ENCODE data around the gene IRF2BP2.

IRF2BP2 gene

DNA sequence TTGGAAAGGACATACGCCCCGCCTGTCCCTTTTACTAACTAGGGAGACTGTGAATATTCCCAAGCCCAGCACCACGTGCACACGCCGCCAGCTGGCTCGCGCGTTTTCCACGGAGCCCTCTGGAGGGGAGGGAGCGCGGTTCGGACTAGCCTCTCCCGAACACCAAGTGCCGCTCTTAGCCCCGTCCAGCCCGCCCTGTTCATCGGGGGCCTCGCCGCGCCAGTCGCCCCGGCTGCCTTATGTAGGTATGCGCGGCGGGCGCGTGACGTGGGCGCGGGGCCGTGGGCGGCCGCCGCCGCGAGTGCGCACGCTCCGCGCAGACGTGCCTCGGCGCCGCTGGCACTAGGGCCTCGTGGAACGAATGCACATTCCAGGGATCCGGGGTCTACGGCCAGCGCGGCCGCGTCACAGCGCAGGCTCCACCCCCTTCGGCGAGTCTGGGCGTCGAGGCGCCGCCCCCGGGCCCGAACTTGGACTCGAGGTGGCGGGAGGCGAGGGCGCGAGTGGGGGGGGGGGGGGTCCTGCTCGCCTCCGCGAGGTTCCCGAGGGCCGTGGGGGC, 767 bp upstream of the IRF2BP2 start:
- H4K8ac ChIP-seq (ENCODE audit: low read depth, low read length): no peak overlapping the region
- peaks cover 5% of the 10 kb centered on the region for H3K79me1 ChIP-seq (ENCODE audit: low read length)
- no CpG with 5 or more reads among the region's 71 CpGs for WGBS (ENCODE audit: extremely low coverage, insufficient coverage, low lambda C conversion rate)
- peaks cover 6% of the 10 kb centered on the region for H3K4me1 ChIP-seq (ENCODE audit: control insufficient read depth, low read depth, low read length)
- peaks cover 4% of the 10 kb centered on the region for H3K36me3 ChIP-seq (ENCODE audit: control insufficient read depth, insufficient read depth, low read length)
- no peaks in the 10 kb centered on the region for H3K27me3 ChIP-seq (ENCODE audit: insufficient read depth, low read length, poor library complexity)
- peak overlapping the region; percentile 29 for H3K4me3 ChIP-seq (ENCODE audit: low read length)
- peak; percentile 92 for DNase-seq
- peak overlapping the region; percentile 93 for H3K4me2 ChIP-seq (ENCODE audit: low read length)
- no peak overlapping the region for H2BK15ac ChIP-seq (replicated peaks; ENCODE audit: low read depth)
- peak overlapping the region; percentile 94 for H3K27ac ChIP-seq (ENCODE audit: low read depth, low read length)
- peak overlapping the region; percentile 85 for H3K56ac ChIP-seq (ENCODE audit: low read length)
- peak overlapping the region; percentile 11 for H3K23ac ChIP-seq (ENCODE audit: low read length)
- peaks cover 34% of the 10 kb centered on the region for H3K79me2 ChIP-seq (ENCODE audit: control insufficient read depth, insufficient read depth, low read length)
- H3K18ac ChIP-seq (ENCODE audit: low read length): peak overlapping the region; percentile 97
- H2BK5ac ChIP-seq (ENCODE audit: low read length): peak overlapping the region; percentile 69
- H2BK120ac ChIP-seq (ENCODE audit: low read depth, low read length): no peak overlapping the region
- H2AK5ac ChIP-seq (ENCODE audit: low read length): no peak overlapping the region
- H3K9ac ChIP-seq (ENCODE audit: low read length): peak overlapping the region; percentile 81
- H3K4ac ChIP-seq (ENCODE audit: low read depth, low read length): peak overlapping the region; percentile 38
- H4K5ac ChIP-seq (ENCODE audit: low read length): no peak overlapping the region

DNA sequence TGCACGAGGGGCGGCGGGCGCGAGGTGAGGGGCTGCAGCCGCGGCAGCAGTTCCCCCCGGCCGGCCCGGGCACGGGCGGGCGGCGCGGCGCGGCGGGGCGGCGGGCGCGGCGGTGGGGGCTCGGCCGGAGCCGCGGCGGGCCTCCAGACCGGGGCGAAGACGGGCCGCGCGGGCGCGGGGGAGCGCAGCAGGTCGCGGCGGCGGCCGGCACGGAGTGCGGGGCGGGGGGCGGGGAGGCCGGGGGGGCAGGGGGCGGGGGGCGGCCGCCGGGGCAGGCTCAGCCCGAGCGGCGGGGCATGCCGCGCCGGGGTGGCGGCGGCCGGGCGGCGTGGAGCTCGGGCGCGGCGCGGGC, 311 bp downstream of the IRF2BP2 start:
- H3K4ac ChIP-seq (ENCODE audit: low read depth, low read length): peak overlapping the region; percentile 99
- H3K23ac ChIP-seq (ENCODE audit: low read length): no peak overlapping the region
- peak overlapping the region; percentile 70 for H4K8ac ChIP-seq (ENCODE audit: low read depth, low read length)
- peak overlapping the region; percentile 63 for H2BK120ac ChIP-seq (ENCODE audit: low read depth, low read length)
- H3K18ac ChIP-seq (ENCODE audit: low read length): peak overlapping the region; percentile 100
- no CpG with 5 or more reads among the region's 67 CpGs for WGBS (ENCODE audit: extremely low coverage, insufficient coverage, low lambda C conversion rate)
- H3K27me3 ChIP-seq (ENCODE audit: insufficient read depth, low read length, poor library complexity): no peaks in the 10 kb centered on the region
- no peak overlapping the region for H4K5ac ChIP-seq (ENCODE audit: low read length)
- peaks cover 43% of the 10 kb centered on the region for H3K79me2 ChIP-seq (ENCODE audit: control insufficient read depth, insufficient read depth, low read length)
- peaks cover 8% of the 10 kb centered on the region for H3K4me1 ChIP-seq (ENCODE audit: control insufficient read depth, low read depth, low read length)
- no peak overlapping the region for H3K4me3 ChIP-seq (ENCODE audit: low read length)
- peak overlapping the region; percentile 88 for H3K27ac ChIP-seq (ENCODE audit: low read depth, low read length)
- H3K79me1 ChIP-seq (ENCODE audit: low read length): peaks cover 6% of the 10 kb centered on the region
- no peak overlapping the region for H3K4me2 ChIP-seq (ENCODE audit: low read length)
- no peak overlapping the region for H2BK5ac ChIP-seq (ENCODE audit: low read length)
- H2AK5ac ChIP-seq (ENCODE audit: low read length): no peak overlapping the region
- no peak overlapping the region for H2BK15ac ChIP-seq (replicated peaks; ENCODE audit: low read depth)
- H3K9ac ChIP-seq (ENCODE audit: low read length): peak overlapping the region; percentile 61
- no peak for DNase-seq
- H3K36me3 ChIP-seq (ENCODE audit: control insufficient read depth, insufficient read depth, low read length): peaks cover 4% of the 10 kb centered on the region
- H3K56ac ChIP-seq (ENCODE audit: low read length): peak overlapping the region; percentile 81

DNA sequence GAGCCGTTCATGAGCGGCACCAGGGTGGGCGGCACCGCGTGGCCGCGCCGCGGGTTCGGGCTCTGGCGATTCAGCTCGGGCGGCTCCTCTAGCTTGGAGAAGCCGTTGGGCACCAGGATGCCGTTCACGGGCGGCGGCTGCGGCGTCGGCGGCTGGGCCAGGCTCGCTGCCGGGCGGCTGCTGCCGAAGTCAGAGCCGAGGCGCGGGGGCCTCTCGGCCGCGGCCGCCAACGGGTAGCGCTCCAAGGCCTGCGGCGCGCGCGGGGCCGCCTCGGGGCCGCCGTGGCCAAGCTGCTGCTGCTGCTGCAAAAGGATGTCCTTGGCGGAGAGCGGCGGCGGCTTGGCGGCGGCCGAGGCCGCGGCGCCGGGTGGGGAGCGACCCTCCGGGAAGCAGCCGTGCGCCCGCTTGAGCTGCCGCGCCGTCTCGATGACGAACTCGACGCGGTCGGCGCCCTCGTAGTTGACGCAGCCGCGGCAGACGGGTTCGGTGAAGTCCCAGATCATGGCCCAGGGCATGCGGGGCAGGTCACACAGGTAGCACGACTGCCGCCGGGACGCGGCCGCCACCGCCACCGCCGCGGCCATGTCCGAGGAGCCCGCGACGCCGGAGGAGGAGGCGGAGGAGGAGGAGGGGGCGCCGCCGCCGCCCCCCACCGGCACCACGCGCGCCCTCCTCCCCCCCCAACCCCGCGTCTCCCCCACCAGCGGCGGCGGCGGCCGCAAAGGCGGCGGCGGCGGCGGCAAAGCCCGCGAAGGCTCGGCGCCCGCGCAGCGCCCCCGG, 877 bp downstream of the IRF2BP2 start:
- peaks cover 4% of the 10 kb centered on the region for H3K36me3 ChIP-seq (ENCODE audit: control insufficient read depth, insufficient read depth, low read length)
- H2AK5ac ChIP-seq (ENCODE audit: low read length): no peak overlapping the region
- H3K27ac ChIP-seq (ENCODE audit: low read depth, low read length): peak overlapping the region; percentile 57
- peak; percentile 76 for DNase-seq
- H4K8ac ChIP-seq (ENCODE audit: low read depth, low read length): peak overlapping the region; percentile 70
- WGBS (ENCODE audit: extremely low coverage, insufficient coverage, low lambda C conversion rate): no CpG with 5 or more reads among the region's 121 CpGs
- H3K56ac ChIP-seq (ENCODE audit: low read length): peak overlapping the region; percentile 96
- H2BK120ac ChIP-seq (ENCODE audit: low read depth, low read length): peak overlapping the region; percentile 63
- peak overlapping the region; percentile 100 for H3K18ac ChIP-seq (ENCODE audit: low read length)
- H2BK5ac ChIP-seq (ENCODE audit: low read length): peak overlapping the region; percentile 20
- peak overlapping the region; percentile 90 for H3K9ac ChIP-seq (ENCODE audit: low read length)
- H3K4me3 ChIP-seq (ENCODE audit: low read length): peak overlapping the region; percentile 64
- peaks cover 45% of the 10 kb centered on the region for H3K79me2 ChIP-seq (ENCODE audit: control insufficient read depth, insufficient read depth, low read length)
- H2BK15ac ChIP-seq (replicated peaks; ENCODE audit: low read depth): no peak overlapping the region
- no peak overlapping the region for H4K5ac ChIP-seq (ENCODE audit: low read length)
- no peak overlapping the region for H3K23ac ChIP-seq (ENCODE audit: low read length)
- H3K27me3 ChIP-seq (ENCODE audit: insufficient read depth, low read length, poor library complexity): no peaks in the 10 kb centered on the region
- H3K4me1 ChIP-seq (ENCODE audit: control insufficient read depth, low read depth, low read length): peaks cover 8% of the 10 kb centered on the region
- H3K4me2 ChIP-seq (ENCODE audit: low read length): peak overlapping the region; percentile 65
- H3K4ac ChIP-seq (ENCODE audit: low read depth, low read length): peak overlapping the region; percentile 99
- peaks cover 6% of the 10 kb centered on the region for H3K79me1 ChIP-seq (ENCODE audit: low read length)

DNA sequence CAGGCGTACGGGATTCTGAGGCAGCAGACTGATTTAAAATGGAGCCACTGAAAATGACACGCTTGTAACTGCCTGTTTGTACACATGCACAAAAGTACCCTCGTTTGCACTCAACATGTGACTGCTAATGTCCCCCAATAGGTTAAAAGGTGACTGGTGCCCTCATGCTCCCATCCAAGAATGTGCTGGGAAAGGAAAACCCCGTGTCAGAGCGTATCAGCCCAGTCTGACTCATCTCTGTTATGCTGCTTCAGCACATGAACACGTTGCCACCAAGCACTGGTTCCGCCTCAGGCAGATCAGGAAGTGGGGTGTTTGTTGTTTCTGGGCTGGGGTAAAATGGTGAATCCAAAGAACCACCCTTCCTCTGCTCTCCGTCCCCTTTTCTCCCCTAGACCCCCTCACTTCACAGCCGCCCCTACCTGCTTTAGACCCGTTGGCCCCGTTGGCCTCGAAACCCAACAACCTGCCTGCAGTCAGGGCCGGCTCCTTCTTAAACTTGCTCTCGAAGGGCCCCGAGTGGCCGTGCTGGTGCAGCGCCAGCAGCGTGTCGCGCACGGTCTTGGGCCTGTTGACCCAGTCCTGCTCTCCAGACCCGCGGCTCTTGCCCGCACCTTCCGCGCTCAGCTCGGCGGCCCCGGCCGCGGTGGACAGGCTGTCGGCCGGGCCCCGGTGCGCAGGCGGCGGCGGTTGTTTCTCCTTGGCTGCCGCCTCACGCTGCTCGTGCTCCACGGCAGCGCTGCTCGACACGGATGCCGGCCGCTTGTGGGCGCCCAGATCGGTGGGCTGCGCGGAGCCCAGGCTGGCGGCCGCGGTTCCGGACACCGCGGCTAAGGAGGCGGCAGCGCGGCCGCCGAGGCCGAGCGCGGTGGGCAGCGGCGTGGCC, 1.7 kb downstream of the IRF2BP2 start:
- H3K56ac ChIP-seq (ENCODE audit: low read length): peak overlapping the region; percentile 96
- peaks cover 8% of the 10 kb centered on the region for H3K79me1 ChIP-seq (ENCODE audit: low read length)
- H3K79me2 ChIP-seq (ENCODE audit: control insufficient read depth, insufficient read depth, low read length): peaks cover 49% of the 10 kb centered on the region
- H3K36me3 ChIP-seq (ENCODE audit: control insufficient read depth, insufficient read depth, low read length): peaks cover 4% of the 10 kb centered on the region
- H3K4me3 ChIP-seq (ENCODE audit: low read length): peak overlapping the region; percentile 64
- H3K4me1 ChIP-seq (ENCODE audit: control insufficient read depth, low read depth, low read length): peaks cover 8% of the 10 kb centered on the region
- H2BK15ac ChIP-seq (replicated peaks; ENCODE audit: low read depth): no peak overlapping the region
- H3K4ac ChIP-seq (ENCODE audit: low read depth, low read length): peak overlapping the region; percentile 99
- H2AK5ac ChIP-seq (ENCODE audit: low read length): no peak overlapping the region
- H2BK120ac ChIP-seq (ENCODE audit: low read depth, low read length): no peak overlapping the region
- no peaks in the 10 kb centered on the region for H3K27me3 ChIP-seq (ENCODE audit: insufficient read depth, low read length, poor library complexity)
- H3K4me2 ChIP-seq (ENCODE audit: low read length): peak overlapping the region; percentile 65
- DNase-seq: peak; percentile 86
- no peak overlapping the region for H4K8ac ChIP-seq (ENCODE audit: low read depth, low read length)
- H2BK5ac ChIP-seq (ENCODE audit: low read length): peak overlapping the region; percentile 12
- H3K9ac ChIP-seq (ENCODE audit: low read length): peak overlapping the region; percentile 90
- no CpG with 5 or more reads among the region's 68 CpGs for WGBS (ENCODE audit: extremely low coverage, insufficient coverage, low lambda C conversion rate)
- H4K5ac ChIP-seq (ENCODE audit: low read length): no peak overlapping the region
- peak overlapping the region; percentile 100 for H3K18ac ChIP-seq (ENCODE audit: low read length)
- H3K23ac ChIP-seq (ENCODE audit: low read length): peak overlapping the region; percentile 39
- peak overlapping the region; percentile 57 for H3K27ac ChIP-seq (ENCODE audit: low read depth, low read length)

DNA sequence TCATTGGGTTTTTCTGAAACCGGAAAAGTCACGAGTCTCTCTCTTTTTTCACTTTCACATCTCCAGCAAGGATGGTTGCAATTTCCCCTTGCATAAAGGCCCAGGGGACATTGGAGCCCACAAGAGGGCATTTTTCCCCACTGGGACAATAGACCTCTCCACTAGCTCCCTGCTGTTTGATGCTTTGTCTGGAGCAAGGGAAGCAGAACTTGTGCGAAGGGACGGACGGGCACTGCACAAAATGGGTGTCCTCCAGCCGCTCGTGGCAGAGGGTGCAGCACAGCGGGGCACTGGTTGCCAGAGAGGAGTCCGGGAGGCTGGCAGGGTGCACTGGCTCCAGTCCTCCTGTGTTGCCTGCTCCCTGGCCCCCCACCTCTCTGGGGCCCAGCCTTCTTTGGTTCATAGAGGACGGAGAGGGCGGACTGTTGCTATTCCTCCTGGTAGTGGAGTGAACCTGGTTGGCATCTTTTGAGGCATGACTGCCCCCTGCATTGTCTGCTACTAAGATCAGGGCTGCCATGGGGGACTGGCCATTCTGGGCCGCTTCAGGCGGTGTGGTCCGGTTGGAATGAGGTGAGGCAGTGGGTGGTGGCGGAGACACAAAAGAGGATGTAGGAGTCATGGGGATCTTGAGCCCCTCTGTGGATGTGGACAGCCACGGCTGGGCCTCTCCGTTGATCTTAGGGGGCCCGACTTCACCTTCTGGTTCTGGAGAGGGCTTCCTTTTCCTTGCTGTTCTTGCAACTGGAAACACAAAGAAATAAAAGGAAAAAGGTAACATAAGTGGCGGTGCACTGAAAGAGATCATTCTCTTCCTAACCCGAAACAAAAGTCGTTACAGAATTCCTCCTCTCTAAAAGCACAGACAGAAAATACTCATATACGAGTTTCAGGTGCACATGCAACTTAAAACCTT, 2.6 kb downstream of the IRF2BP2 start:
- peak; percentile 75 for DNase-seq
- Histone ChIP-seq H3K36me3 (ENCODE audit: control insufficient read depth, insufficient read depth, low read length) (peaks cover 4% of the 10 kb centered on the region), H3K18ac (ENCODE audit: low read length) (no peak overlapping the region)

More for the DNA sequence above, 2.6 kb downstream of the IRF2BP2 start:
- H2BK5ac ChIP-seq (ENCODE audit: low read length): no peak overlapping the region
- peaks cover 8% of the 10 kb centered on the region for H3K79me1 ChIP-seq (ENCODE audit: low read length)
- peak overlapping the region; percentile 90 for H3K9ac ChIP-seq (ENCODE audit: low read length)
- H3K79me2 ChIP-seq (ENCODE audit: control insufficient read depth, insufficient read depth, low read length): peaks cover 52% of the 10 kb centered on the region
- no peak overlapping the region for H3K4ac ChIP-seq (ENCODE audit: low read depth, low read length)
- no peak overlapping the region for H2BK120ac ChIP-seq (ENCODE audit: low read depth, low read length)
- WGBS (ENCODE audit: extremely low coverage, insufficient coverage, low lambda C conversion rate): no CpG with 5 or more reads among the region's 22 CpGs
- H3K23ac ChIP-seq (ENCODE audit: low read length): no peak overlapping the region
- H4K8ac ChIP-seq (ENCODE audit: low read depth, low read length): no peak overlapping the region
- peak overlapping the region; percentile 96 for H3K56ac ChIP-seq (ENCODE audit: low read length)
- H3K27ac ChIP-seq (ENCODE audit: low read depth, low read length): peak overlapping the region; percentile 20
- H3K4me1 ChIP-seq (ENCODE audit: control insufficient read depth, low read depth, low read length): peaks cover 8% of the 10 kb centered on the region
- H2AK5ac ChIP-seq (ENCODE audit: low read length): no peak overlapping the region
- H2BK15ac ChIP-seq (replicated peaks; ENCODE audit: low read depth): no peak overlapping the region
- peak overlapping the region; percentile 65 for H3K4me2 ChIP-seq (ENCODE audit: low read length)
- H4K5ac ChIP-seq (ENCODE audit: low read length): no peak overlapping the region
- peak overlapping the region; percentile 64 for H3K4me3 ChIP-seq (ENCODE audit: low read length)
- H3K27me3 ChIP-seq (ENCODE audit: insufficient read depth, low read length, poor library complexity): no peaks in the 10 kb centered on the region
